HFFc6 (cell line): ENCODE results near the gene TJP3. TPM values are rescaled to one million over a fixed set of nuclear protein-coding genes. Genes with fewer than 3 reads are reported as not detected.

Experiments used
- DNase-seq: peaks from one replicate; pipeline ENCODE4 v3.0.0-alpha.2; 2018
- H3K27ac Mint-ChIP-seq: 2 replicates; pipeline ENCODE4 v1.8.0; 2020; ENCODE audit warnings: mild to moderate bottlenecking, mixed read lengths
- H3K27me3 Mint-ChIP-seq: 2 replicates; pipeline ENCODE4 v1.8.0; 2021; ENCODE audit warnings: mild to moderate bottlenecking, moderate library complexity, mixed read lengths; ENCODE audit not compliant: insufficient read depth
- H3K36me3 Mint-ChIP-seq: 2 replicates; pipeline ENCODE4 v1.8.0; 2021; ENCODE audit warnings: low read depth, mixed read lengths
- H3K4me1 Mint-ChIP-seq: 2 replicates; pipeline ENCODE4 v1.8.0; 2020; ENCODE audit warnings: low read depth, mixed read lengths
- H3K4me3 Mint-ChIP-seq: 2 replicates; pipeline ENCODE4 v1.8.0; 2020; ENCODE audit warnings: mild to moderate bottlenecking, moderate library complexity, mixed read lengths
- H3K9me3 Mint-ChIP-seq: 2 replicates; pipeline ENCODE4 v1.8.0; 2020; ENCODE audit warnings: mild to moderate bottlenecking, mixed read lengths
- long read RNA-seq: library from polyadenylated mRNA; unstranded; transcript quantifications from one replicate; pipeline ENCODE4 v2.0.0, GENCODE V29; 2019
- total RNA-seq, 6 experiments: library from RNA; stranded (reverse); fragmentation: NEBNext Ultra II Directional; extraction: Animal tissue kit (Norgen Biotek cat#: 25700); gene quantifications; 2 replicates in 1 of 6; 3 replicates in 5 of 6; pipeline ENCODE4 v1.2.3, GENCODE V29; 2021
- TF ChIP-seq, protein P1 (sequence below): fragments of 200-600 bp; sonication (generic); IDR thresholded peaks from 2 replicates; pipeline ENCODE4 v1.5.0; 2021; ENCODE audit warnings: antibody characterized with exemption, mild to moderate bottlenecking

Gene TJP3, protein sequence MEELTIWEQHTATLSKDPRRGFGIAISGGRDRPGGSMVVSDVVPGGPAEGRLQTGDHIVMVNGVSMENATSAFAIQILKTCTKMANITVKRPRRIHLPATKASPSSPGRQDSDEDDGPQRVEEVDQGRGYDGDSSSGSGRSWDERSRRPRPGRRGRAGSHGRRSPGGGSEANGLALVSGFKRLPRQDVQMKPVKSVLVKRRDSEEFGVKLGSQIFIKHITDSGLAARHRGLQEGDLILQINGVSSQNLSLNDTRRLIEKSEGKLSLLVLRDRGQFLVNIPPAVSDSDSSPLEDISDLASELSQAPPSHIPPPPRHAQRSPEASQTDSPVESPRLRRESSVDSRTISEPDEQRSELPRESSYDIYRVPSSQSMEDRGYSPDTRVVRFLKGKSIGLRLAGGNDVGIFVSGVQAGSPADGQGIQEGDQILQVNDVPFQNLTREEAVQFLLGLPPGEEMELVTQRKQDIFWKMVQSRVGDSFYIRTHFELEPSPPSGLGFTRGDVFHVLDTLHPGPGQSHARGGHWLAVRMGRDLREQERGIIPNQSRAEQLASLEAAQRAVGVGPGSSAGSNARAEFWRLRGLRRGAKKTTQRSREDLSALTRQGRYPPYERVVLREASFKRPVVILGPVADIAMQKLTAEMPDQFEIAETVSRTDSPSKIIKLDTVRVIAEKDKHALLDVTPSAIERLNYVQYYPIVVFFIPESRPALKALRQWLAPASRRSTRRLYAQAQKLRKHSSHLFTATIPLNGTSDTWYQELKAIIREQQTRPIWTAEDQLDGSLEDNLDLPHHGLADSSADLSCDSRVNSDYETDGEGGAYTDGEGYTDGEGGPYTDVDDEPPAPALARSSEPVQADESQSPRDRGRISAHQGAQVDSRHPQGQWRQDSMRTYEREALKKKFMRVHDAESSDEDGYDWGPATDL
- total RNA-seq, result not detected
- long read RNA-seq, result 0 reads

DNA sequence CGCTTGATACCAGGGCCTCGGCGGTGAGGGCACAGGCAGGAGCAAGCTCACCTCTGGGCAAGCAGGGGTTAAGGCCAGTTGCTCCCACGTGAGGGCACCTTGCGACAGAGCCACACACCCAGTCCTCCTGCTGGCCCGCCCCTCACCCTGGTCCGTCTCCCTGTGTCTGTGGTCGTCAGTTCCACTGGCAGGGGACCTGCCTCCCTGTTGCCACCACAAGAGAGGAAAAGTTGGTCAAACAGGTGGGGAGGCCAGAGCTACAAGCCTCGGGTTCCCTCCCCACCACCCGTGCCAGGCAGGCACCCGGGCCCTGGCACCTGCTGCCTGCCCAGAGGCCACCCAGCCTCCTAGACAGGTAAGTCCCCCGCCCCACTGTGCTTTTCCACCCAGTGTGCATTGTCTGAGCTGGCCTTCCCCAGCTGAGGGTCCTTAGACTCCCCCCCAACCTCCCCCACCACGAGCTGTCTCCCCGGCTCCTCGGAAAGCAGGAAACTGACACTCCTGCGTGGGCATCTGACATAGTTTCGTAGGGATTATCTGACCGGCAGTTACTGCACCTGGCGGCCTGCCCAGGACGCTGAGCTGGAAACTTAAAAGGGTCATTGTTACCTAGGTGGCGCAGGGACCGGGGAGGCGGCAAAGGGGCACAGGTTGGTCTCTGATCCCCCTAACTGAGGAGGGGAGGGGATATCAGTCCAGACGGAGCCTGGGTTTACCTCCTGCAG lies at the start of gene TJP3:
Gene TJP3 (plus strand): TSS at position 178 of the 725 bp plus-strand sequence. CDS start 20,049 bp downstream, outside the sequence.
- DNase-seq, result peak; percentile 20
- Mint-ChIP-seq H3K27ac (no peak within 1 kb of the TSS), H3K36me3 (no peaks in the 10 kb centered on the region), H3K27me3 (peaks cover 12% of the 10 kb centered on the region), H3K4me3 (no peak within 1 kb of the TSS), H3K4me1 (peaks cover 9% of the 10 kb centered on the region; the same call in 1 of the 2 replicates), H3K9me3 (no peaks in the 10 kb centered on the region)
- TF ChIP-seq, protein P1, sequence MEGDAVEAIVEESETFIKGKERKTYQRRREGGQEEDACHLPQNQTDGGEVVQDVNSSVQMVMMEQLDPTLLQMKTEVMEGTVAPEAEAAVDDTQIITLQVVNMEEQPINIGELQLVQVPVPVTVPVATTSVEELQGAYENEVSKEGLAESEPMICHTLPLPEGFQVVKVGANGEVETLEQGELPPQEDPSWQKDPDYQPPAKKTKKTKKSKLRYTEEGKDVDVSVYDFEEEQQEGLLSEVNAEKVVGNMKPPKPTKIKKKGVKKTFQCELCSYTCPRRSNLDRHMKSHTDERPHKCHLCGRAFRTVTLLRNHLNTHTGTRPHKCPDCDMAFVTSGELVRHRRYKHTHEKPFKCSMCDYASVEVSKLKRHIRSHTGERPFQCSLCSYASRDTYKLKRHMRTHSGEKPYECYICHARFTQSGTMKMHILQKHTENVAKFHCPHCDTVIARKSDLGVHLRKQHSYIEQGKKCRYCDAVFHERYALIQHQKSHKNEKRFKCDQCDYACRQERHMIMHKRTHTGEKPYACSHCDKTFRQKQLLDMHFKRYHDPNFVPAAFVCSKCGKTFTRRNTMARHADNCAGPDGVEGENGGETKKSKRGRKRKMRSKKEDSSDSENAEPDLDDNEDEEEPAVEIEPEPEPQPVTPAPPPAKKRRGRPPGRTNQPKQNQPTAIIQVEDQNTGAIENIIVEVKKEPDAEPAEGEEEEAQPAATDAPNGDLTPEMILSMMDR, result peak; percentile 17; the same call in 1 of the 2 replicates

DNA sequence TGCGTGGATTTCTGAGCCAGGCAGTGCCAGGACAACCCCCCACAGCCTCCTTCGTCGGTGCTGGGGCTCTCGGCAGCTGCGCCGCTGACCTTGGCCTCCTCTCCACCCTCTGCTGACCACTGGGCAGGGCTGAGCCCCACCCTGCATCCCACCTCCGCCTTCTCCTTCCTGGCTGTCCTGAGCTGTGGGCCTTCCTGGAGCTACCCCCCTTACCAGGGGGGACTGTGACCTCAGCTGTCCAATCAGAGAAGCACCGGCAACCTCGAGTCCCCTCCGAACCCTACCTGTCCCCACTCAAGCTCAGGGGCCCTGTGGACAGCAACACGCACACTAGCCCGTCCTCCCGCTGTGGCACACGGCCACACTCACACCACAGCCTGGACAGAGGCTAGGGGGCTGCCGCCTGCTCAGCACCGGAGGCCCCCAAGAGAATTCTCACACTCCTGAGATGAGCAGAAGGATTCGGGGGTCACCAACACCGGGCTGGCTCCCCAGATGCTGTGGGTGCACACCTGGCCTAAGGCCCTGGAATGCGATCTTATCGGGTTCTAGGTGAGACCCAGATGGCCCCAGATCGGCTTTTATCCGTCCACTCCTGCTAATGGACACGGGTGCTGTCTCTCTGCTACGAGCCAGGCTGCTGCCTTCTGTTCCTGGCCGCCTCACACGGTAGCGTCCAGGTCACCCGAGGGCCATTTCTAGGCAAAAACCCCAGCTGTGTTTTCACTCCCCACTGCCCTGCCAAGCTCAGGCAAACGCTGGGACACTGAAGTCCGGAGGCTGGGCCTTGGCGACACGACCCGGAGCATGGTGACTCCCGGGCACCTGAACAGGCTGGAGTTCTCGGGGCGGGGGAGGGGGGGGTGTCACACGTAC lies 49.1 kb upstream of the TJP3 start:
- H3K4me3 Mint-ChIP-seq, result no peak overlapping the region
- H3K36me3 Mint-ChIP-seq, result peaks cover 29% of the 10 kb centered on the region
- TF ChIP-seq, protein P1, result no peak
- H3K27me3 Mint-ChIP-seq, result peaks cover 3% of the 10 kb centered on the region; the same call in 1 of the 2 replicates
- H3K27ac Mint-ChIP-seq, result no peak overlapping the region
- no peak for DNase-seq
- no peaks in the 10 kb centered on the region for H3K9me3 Mint-ChIP-seq
- peaks cover 14% of the 10 kb centered on the region for H3K4me1 Mint-ChIP-seq

DNA sequence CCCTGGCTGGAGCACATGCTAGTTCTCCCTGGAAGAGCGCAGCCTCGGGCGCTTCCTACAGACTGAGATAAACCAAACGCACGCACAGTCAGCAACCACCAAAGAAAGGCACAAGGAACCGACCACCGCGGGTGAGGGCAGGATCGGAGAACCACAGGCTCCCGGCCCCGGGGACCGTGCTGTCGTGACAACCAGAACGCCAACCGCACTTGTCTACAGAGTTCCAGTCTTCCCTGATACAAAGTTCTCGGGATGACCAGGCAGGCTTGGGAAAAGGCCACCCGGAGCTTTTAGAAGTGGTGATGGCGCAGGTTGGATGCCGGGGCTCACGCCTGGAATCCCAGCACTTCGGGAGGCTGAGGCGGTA lies 48.5 kb upstream of the TJP3 start:
- Mint-ChIP-seq H3K9me3 (no peaks in the 10 kb centered on the region), H3K36me3 (peaks cover 29% of the 10 kb centered on the region), H3K4me3 (no peak overlapping the region), H3K27ac (no peak overlapping the region), H3K4me1 (peaks cover 14% of the 10 kb centered on the region), H3K27me3 (peaks cover 3% of the 10 kb centered on the region; the same call in 1 of the 2 replicates)
- DNase-seq, result no peak
- TF ChIP-seq, protein P1, result no peak

DNA sequence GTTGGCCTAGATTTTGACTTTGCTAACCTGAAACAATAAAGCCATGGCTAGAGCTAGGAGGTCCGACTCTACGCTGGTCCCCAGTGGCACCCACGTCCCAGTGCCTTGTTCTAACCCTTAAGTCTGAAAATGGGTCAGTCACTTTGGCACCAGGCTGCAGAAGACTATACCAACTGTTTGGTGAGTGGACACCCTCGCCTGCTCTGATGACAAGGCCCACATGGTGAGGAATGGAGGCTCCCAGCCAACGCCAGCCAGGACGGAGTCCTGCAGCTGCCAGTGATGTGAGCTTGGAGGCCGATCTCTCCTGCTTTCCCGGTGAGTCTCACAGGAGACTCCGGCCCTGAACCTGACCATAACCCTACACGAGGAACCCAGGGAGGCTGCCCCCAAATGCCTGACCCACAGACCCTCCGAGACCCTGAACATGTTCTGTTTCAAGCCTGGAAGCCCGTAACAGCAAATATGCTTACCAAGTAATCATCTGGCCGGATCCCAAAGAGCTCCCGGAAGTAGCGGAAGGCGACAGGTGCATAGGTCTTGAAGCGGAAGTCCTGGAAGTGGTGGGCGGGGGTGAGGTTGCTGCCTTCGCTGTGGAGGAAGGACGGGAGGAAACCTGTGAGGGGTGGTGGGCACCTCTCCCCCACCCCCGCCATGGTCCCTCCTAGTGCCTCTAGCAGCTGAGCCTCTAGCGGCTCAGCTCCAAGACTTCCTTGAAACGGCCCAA lies 47.5 kb upstream of the TJP3 start:
- H3K4me3 Mint-ChIP-seq, result no peak overlapping the region
- TF ChIP-seq, protein P1, result no peak
- no peak overlapping the region for H3K27ac Mint-ChIP-seq
- peaks cover 2% of the 10 kb centered on the region; the same call in 1 of the 2 replicates for H3K27me3 Mint-ChIP-seq
- peaks cover 9% of the 10 kb centered on the region for H3K4me1 Mint-ChIP-seq
- peaks cover 29% of the 10 kb centered on the region for H3K36me3 Mint-ChIP-seq
- no peaks in the 10 kb centered on the region for H3K9me3 Mint-ChIP-seq
- DNase-seq, result no peak
